ENCODE data around the gene EPHB1.

GRCh38 chr3:135047061-135047460 lies 252.0 kb downstream of the EPHB1 start:
- no peak for TF ChIP-seq CTCF (IDR thresholded peaks at IDR 0.05; ENCODE audit: low read depth, low read length, missing input control)
- TF ChIP-seq RAD21 (IDR thresholded peaks at IDR 0.05) = no peak
- no peak for TF ChIP-seq REST (IDR thresholded peaks at IDR 0.05)
- no peak for TF ChIP-seq TAF1 (conservative IDR thresholded peaks at IDR 0.05)
- TF ChIP-seq EGR1 (IDR thresholded peaks at IDR 0.05; ENCODE audit: low read depth in 2 of 2) = no peak
- TF ChIP-seq ZBTB33 (IDR thresholded peaks at IDR 0.05) = no peak
- TF ChIP-seq RXRA (IDR thresholded peaks at IDR 0.05) = no peak
- TF ChIP-seq ATF3 (IDR thresholded peaks at IDR 0.05) = no peak
- no peak for TF ChIP-seq GABPA (IDR thresholded peaks at IDR 0.05 in 1 of 2, conservative IDR thresholded peaks at IDR 0.05 in 1 of 2)
